ENCODE measurements around the gene STAT5B.

DNA sequence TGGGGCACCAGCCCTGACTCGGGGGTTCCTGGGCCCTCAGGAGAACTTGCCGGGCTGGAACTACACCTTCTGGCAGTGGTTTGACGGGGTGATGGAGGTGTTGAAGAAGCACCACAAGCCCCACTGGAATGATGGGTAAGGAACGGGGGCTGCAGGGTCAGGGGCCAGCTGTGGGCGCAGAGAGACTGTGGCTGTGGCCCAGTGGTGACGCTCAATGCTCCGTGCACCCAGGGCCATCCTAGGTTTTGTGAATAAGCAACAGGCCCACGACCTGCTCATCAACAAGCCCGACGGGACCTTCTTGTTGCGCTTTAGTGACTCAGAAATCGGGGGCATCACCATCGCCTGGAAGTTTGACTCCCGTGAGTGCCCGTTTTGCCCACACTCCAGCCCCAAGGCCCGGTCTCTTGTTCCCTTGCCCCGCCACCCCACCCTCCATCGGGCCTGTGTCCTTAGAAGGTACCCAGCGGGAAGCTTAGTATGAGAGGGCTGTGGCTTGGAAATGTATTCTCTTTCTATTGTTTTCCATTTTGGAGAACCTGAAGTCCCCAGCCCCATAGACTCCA is 31.3 kb upstream of the STAT5B start:
- TF ChIP-seq CTCF (IDR thresholded peaks at IDR 0.05; ENCODE audit: insufficient read depth, low read length, poor library complexity, severe bottlenecking), result no peak
- TF ChIP-seq EZH2phosphoT487 (conservative IDR thresholded peaks at IDR 0.05; ENCODE audit: low read length), result no peak
